Retinal pigment epithelial cell (primary cell): ENCODE measurements around the gene TBC1D22A.
"Not testable (repeated sequence)": the region's sequence is repeated elsewhere in the genome, so short reads cannot be mapped to it uniquely, and the experiment has no call there.

Experiments
- DNase-seq: peaks from one replicate; pipeline ENCODE4 v3.0.0-alpha.2; 2010; ENCODE audit warnings: low read depth
- H3K4me3 ChIP-seq: 2 replicates; pipeline ENCODE4 v1.5.1; 2011; ENCODE audit warnings: mild to moderate bottlenecking, low read length, control low read depth, moderate library complexity
- CTCF ChIP-seq: conservative IDR thresholded peaks from 2 replicates; pipeline ENCODE4 v1.5.1; 2011; ENCODE audit warnings: low read depth, low read length, control low read depth, inconsistent platforms

Gene TBC1D22A

GRCh38 chr22:47135338-47135737, 372.9 kb downstream of the TBC1D22A start:
- DNase-seq: no peak
- TF ChIP-seq CTCF: no peak
- no peak overlapping the region for H3K4me3 ChIP-seq

GRCh38 chr22:47136050-47136449, 373.6 kb downstream of the TBC1D22A start:
- no peak for TF ChIP-seq CTCF
- H3K4me3 ChIP-seq: no peak overlapping the region
- DNase-seq: no peak

- H3K4me3 ChIP-seq: no peak overlapping the region
- TF ChIP-seq CTCF: no peak
- DNase-seq: no peak
These were observed 374.2 kb downstream of the TBC1D22A start for GRCh38 chr22:47136671-47137070.

- no peak overlapping the region for H3K4me3 ChIP-seq
- no peak for DNase-seq
- no peak for TF ChIP-seq CTCF
These were observed 376.8 kb downstream of the TBC1D22A start for GRCh38 chr22:47139013-47139789.

GRCh38 chr22:47139790-47140119, 377.3 kb downstream of the TBC1D22A start:
- TF ChIP-seq CTCF: no peak
- peak; percentile 51 for DNase-seq
- no peak overlapping the region for H3K4me3 ChIP-seq

GRCh38 chr22:47140975-47141374, 378.5 kb downstream of the TBC1D22A start:
- H3K4me3 ChIP-seq, DNase-seq: not testable (repeated sequence)

GRCh38 chr22:47142427-47143046, 380.1 kb downstream of the TBC1D22A start:
- H3K4me3 ChIP-seq: no peak overlapping the region
- no peak for TF ChIP-seq CTCF
- no peak for DNase-seq
